GM18907 (cell line): ENCODE data around the gene ITK.

Experiments used
- ATAC-seq: cut with Tn5 transposase; IDR thresholded peaks from one replicate; pipeline ENCODE4 v1.9.1; 2021; ENCODE audit warnings: mild to moderate bottlenecking, moderate library complexity; ENCODE audit not compliant: unreplicated experiment

Gene ITK

DNA sequence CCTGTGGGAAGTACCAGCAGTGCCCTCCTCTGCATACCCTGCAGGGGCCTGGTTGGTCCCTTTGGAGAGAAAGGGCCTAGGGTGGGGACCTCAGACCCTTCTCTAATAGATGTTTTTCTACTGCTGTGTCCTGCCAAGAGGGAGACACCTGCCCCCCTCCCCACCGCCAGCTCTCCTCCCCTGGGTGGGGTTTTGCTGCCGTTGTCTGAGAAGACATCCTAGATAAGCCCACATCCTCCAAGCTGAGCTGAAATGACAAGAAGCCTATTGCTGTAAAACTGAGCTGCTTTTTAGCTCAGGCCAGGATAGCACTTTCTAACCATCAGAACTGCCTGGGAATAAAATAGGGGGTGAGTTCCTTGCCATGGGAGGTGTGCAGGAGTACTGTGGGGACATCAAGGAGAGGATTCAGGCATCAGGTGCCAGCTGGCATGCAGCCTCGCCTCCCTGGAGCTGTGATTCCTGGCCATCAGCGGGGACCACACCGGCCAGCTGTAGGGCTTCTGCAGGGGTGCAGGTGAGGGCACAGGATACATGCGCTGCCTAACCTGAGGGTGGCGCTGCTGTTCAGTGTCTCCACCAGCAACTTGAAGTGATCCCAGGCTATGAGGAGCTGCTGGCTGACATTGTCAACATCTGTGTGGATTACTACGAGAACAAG, 123.2 kb downstream of the ITK start:
- no peak for ATAC-seq
